HCT116 (cell line): Measurements from ENCODE around the gene MOCS1.

Source experiments
- ATF3 ChIP-seq: IDR thresholded peaks from 2 replicates; pipeline ENCODE4 v1.6.1; 2012
- CEBPB ChIP-seq: IDR thresholded peaks from 2 replicates; pipeline ENCODE4 v1.6.1; 2012; ENCODE audit warnings: low read depth
- EGR1 ChIP-seq: IDR thresholded peaks from 2 replicates; pipeline ENCODE4 v1.6.1; 2012; ENCODE audit warnings: low read depth
- JUND ChIP-seq: IDR thresholded peaks from 2 replicates; pipeline ENCODE4 v1.6.1; 2012
- MAX ChIP-seq: IDR thresholded peaks from 2 replicates; pipeline ENCODE4 v1.6.1; 2012
- POLR2A ChIP-seq: IDR thresholded peaks from 2 replicates; pipeline ENCODE4 v1.7.0; 2011; ENCODE audit warnings: borderline replicate concordance; ENCODE audit not compliant: insufficient read depth, insufficient read length; ENCODE audit errors: extremely low read depth
- POLR2AphosphoS5 ChIP-seq: IDR thresholded peaks from 2 replicates; pipeline ENCODE4 v1.6.1; 2011; ENCODE audit warnings: mild to moderate bottlenecking, low read depth, low read length, moderate library complexity
- ZNF274 ChIP-seq: fragments of 200-500 bp; sonication (Bioruptor generic); IDR thresholded peaks from 2 replicates; pipeline ENCODE4 v1.6.1; 2014; ENCODE audit warnings: mild to moderate bottlenecking, low read depth, low read length, inconsistent platforms
- TF ChIP-seq, protein P1 (sequence below), 3 experiments: fragments of 200-600 bp in 1 of 3; sonication (generic) in 1 of 3; IDR thresholded peaks in 2 of 3; conservative IDR thresholded peaks in 1 of 3; 2 replicates each; pipeline ENCODE4 v1.5.1; 2012 to 2017; ENCODE audit warnings: low read depth in 2 of 3, low read length in 2 of 3, antibody characterized with exemption in 1 of 3, borderline replicate concordance in 1 of 3, control low read depth in 1 of 3, mild to moderate bottlenecking in 1 of 3, mixed read lengths in 1 of 3, mixed run types in 1 of 3, moderate library complexity in 1 of 3; ENCODE audit not compliant: insufficient read depth in 1 of 3
- TF ChIP-seq, protein P2 (sequence below): IDR thresholded peaks from 2 replicates; pipeline ENCODE4 v1.6.1; 2012; ENCODE audit warnings: low read depth

DNA sequence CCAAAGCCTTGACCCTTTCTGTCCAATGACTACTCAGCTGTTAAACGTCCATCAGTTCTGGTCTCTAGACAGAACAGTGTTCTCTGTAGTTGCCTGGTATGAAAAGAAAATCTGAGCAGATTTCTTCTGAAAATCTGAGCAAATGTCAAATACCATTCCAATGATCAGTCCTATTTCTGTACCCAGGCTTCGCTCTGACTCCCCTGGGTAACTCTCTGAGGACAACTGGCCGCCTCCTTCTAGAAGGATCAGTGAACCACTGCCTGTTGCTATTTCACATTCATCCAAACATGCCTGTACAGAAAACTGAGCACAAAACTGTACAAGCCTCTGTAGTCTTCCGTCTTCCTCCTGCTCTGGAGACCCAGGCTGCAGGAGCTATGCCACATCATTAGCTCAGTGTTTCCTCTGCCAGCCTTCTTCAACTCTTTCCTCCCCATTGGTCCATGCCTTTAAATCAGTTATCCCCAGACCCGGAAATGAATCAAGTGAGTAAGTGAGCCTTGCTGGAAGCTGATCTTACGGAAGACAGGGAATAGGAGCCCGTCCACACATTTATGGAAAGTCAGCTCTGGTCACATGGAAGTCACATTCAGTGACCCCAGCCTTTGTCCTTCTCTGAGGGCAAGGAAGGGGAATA is 78.8 kb downstream of the MOCS1 start:
- TF ChIP-seq POLR2A (no peak), MAX (no peak), JUND (no peak), ZNF274 (no peak), POLR2AphosphoS5 (no peak), ATF3 (no peak), CEBPB (no peak), EGR1 (no peak)
- TF ChIP-seq, protein P1, sequence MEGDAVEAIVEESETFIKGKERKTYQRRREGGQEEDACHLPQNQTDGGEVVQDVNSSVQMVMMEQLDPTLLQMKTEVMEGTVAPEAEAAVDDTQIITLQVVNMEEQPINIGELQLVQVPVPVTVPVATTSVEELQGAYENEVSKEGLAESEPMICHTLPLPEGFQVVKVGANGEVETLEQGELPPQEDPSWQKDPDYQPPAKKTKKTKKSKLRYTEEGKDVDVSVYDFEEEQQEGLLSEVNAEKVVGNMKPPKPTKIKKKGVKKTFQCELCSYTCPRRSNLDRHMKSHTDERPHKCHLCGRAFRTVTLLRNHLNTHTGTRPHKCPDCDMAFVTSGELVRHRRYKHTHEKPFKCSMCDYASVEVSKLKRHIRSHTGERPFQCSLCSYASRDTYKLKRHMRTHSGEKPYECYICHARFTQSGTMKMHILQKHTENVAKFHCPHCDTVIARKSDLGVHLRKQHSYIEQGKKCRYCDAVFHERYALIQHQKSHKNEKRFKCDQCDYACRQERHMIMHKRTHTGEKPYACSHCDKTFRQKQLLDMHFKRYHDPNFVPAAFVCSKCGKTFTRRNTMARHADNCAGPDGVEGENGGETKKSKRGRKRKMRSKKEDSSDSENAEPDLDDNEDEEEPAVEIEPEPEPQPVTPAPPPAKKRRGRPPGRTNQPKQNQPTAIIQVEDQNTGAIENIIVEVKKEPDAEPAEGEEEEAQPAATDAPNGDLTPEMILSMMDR (IDR thresholded peaks at IDR 0.05 in 2 of 3, conservative IDR thresholded peaks at IDR 0.05 in 1 of 3; ENCODE audit: borderline replicate concordance in 1 of 3, insufficient read depth in 1 of 3, low read depth in 2 of 3, low read length in 2 of 3) = no peak
- TF ChIP-seq, protein P2, sequence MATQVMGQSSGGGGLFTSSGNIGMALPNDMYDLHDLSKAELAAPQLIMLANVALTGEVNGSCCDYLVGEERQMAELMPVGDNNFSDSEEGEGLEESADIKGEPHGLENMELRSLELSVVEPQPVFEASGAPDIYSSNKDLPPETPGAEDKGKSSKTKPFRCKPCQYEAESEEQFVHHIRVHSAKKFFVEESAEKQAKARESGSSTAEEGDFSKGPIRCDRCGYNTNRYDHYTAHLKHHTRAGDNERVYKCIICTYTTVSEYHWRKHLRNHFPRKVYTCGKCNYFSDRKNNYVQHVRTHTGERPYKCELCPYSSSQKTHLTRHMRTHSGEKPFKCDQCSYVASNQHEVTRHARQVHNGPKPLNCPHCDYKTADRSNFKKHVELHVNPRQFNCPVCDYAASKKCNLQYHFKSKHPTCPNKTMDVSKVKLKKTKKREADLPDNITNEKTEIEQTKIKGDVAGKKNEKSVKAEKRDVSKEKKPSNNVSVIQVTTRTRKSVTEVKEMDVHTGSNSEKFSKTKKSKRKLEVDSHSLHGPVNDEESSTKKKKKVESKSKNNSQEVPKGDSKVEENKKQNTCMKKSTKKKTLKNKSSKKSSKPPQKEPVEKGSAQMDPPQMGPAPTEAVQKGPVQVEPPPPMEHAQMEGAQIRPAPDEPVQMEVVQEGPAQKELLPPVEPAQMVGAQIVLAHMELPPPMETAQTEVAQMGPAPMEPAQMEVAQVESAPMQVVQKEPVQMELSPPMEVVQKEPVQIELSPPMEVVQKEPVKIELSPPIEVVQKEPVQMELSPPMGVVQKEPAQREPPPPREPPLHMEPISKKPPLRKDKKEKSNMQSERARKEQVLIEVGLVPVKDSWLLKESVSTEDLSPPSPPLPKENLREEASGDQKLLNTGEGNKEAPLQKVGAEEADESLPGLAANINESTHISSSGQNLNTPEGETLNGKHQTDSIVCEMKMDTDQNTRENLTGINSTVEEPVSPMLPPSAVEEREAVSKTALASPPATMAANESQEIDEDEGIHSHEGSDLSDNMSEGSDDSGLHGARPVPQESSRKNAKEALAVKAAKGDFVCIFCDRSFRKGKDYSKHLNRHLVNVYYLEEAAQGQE = no peak
